Activated naive CD4-positive, alpha-beta T cell treated with anti-CD3 and anti-CD28 coated beads, Interleukin-2, amount 50 U/mL, for 24 hours (primary cell): Measurements from ENCODE around the gene CPM.

Experiments used
- H3K27ac Mint-ChIP-seq: one replicate; pipeline ENCODE4 v1.8.0; 2021; ENCODE audit warnings: mild to moderate bottlenecking, mixed read lengths
- H3K27me3 Mint-ChIP-seq: one replicate; pipeline ENCODE4 v1.8.0; 2021; ENCODE audit warnings: mixed read lengths
- H3K36me3 Mint-ChIP-seq: one replicate; pipeline ENCODE4 v1.8.0; 2021; ENCODE audit warnings: mixed read lengths
- H3K4me1 Mint-ChIP-seq: one replicate; pipeline ENCODE4 v1.8.0; 2021; ENCODE audit warnings: mixed read lengths
- H3K4me3 Mint-ChIP-seq: one replicate; pipeline ENCODE4 v1.8.0; 2021; ENCODE audit warnings: mild to moderate bottlenecking, mixed read lengths
- H3K9me3 Mint-ChIP-seq: one replicate; pipeline ENCODE4 v1.8.0; 2021; ENCODE audit warnings: mixed read lengths

Gene CPM

DNA sequence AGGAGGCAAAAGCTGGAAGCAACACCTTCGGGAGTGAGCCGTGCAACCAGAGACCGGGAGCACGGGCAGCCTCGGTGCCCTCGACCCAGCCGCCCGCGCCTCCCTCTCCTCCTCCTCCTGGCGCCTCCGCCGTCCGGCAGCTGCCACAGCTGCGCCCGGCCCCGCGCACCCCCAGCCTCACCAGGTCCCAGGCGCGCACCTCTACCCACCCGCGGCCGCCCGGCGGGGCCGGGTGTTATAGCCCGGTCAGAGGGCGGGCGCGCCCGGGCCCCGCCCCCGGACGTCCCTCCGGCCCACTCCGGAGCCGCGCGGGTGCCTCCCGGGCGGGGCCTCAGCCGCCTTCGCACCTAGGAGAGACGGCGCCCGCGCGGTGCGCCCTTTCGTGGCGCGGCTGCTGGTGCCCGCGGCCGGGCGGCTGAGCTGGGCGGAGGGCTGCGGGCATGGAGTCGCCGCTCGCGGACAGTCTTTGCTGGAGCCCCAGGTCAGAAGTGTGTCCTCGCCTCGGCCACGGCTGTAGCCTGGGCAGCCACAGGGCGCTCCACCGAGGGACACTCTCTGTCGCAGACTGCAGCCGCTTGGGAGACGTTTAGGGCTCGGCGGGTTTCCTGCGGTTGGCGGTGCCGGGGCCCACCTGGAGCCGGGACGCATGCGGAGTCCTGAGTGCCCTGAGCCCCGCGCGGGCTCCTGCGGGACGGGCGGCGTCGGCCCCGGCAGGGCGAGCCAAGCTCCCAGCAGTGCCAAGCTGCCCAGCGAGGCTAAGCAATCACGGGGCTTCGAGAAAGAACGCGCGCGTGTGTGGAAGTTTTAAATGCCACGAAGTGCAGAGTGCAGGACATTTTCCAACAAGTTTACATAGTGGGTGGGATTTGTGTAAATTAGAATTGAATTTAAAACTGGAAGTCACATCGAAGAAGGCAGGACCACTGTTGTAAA lies at the start of gene CPM:
Gene CPM (minus strand): TSS at position 211 of the 933 bp plus-strand sequence. CDS start 334 bp downstream, outside the sequence.
- peaks cover 9% of the 10 kb centered on the region for H3K4me1 Mint-ChIP-seq
- H3K27ac Mint-ChIP-seq, result peak within 1 kb of the TSS; percentile 43
- no peaks in the 10 kb centered on the region for H3K9me3 Mint-ChIP-seq
- peaks cover 8% of the 10 kb centered on the region for H3K36me3 Mint-ChIP-seq
- peak within 1 kb of the TSS; percentile 92 for H3K4me3 Mint-ChIP-seq
- H3K27me3 Mint-ChIP-seq, result peaks cover 2% of the 10 kb centered on the region

DNA sequence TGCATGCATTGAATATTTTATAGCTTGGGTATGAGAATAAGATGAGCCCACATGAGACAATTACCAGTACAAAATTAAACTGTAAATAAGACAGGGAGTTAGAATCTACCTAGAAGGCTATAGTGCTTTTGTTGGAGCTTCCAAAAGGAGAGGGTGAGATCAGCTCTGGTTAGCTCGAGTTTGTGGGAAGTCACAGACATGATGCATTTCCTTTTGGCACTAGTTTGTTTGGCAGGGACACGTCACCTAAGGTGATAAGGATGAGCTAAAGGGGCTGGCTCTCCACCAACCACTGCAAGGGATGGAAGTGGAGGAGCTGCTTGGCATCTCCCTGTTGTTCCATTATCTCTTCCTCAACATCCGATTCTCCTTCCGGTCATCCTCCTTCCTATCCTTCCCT lies 48.5 kb upstream of the CPM start:
- H3K4me1 Mint-ChIP-seq, result no peaks in the 10 kb centered on the region
- peaks cover 3% of the 10 kb centered on the region for H3K36me3 Mint-ChIP-seq
- H3K27ac Mint-ChIP-seq, result no peak overlapping the region
- no peak overlapping the region for H3K4me3 Mint-ChIP-seq
- H3K9me3 Mint-ChIP-seq, result peaks cover 15% of the 10 kb centered on the region
- peaks cover 1% of the 10 kb centered on the region for H3K27me3 Mint-ChIP-seq

DNA sequence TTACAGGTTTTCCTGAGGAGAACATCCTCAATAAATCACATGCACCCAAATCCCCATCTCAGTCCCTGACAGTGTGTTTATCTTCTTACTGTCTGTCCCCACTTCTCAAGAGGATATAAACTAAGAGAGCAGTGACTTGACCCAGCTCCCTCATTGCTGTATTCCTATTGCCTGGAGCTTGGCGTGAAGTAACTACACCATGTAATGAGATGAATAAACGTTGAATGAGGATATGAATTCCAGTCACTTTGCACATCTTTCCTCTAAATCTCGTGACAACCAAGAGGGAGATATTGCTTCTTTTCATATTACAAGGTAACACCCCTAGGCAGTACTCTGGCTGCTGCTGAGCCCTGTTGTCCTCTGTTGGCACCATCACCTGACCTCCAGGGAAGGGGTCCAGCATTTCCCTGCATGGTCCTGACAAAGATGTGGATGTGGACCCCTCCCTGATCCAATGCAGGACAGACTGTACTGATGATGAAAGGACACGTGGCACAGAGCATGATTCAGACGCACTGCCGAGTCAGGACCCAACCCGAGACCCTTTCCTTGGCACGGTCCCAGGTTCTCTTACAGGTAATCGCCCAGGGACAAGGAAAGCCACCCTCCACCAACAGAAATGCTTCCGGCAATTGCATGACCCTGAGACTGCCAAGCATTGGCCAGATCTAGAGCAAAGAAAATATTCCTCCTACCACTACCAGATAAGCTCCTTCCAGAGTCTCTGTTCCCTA lies 47.7 kb upstream of the CPM start:
- H3K4me1 Mint-ChIP-seq, result no peaks in the 10 kb centered on the region
- H3K9me3 Mint-ChIP-seq, result peaks cover 15% of the 10 kb centered on the region
- peaks cover 1% of the 10 kb centered on the region for H3K27me3 Mint-ChIP-seq
- peaks cover 3% of the 10 kb centered on the region for H3K36me3 Mint-ChIP-seq
- no peak overlapping the region for H3K4me3 Mint-ChIP-seq
- no peak overlapping the region for H3K27ac Mint-ChIP-seq

DNA sequence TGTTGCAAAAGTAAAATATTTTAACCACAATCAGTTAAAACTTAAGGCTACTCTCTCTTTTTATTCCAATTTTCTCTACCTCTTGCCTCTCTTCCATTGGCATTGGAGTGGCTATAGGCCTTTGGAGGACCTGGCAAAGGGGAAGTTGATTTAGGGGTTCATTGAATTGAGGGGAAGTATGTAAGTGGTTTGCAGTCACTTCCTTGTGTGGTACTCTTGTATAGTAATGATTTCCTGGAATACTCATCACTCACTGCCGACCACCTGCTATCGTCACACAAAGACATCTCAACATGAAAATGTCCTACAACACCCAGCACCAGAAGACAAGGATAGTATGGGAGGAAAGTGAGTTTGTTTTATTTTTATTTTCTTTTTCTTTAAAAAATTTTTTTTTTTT lies 45.7 kb upstream of the CPM start:
- peaks cover 1% of the 10 kb centered on the region for H3K27me3 Mint-ChIP-seq
- H3K4me1 Mint-ChIP-seq, result no peaks in the 10 kb centered on the region

DNA sequence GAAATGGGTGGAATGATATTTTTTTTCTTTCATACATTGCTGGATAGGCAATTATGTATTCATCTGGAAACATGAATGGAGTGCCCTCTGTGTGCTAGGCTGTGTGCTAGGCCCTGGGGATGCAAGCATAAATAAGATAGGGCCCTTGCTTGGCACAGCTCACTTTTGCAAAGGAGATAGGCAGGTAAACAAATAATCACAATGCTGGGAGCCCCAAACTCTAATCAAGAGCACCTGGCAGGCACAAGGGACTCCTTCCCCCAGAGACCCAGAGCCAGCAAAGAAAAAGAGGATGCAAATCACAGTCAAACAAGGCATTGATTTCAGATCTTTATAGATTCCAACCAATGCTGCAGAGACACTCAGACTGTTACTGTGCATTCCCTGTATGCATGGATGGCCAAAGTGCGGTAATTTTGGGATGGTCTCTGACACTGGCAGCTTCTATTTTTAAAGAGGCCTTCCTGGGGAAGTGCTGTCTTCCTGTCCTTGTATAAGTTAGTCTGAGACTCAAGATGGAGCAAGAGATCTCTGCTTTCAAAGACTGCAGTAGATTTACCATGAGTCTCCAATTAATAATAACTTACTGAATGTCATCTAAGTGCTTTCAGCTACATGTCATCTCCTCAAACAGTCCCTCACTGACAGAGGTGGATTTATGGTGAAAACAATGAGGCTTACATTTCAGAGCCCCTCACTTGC lies 45.1 kb upstream of the CPM start:
- Mint-ChIP-seq H3K4me3 (no peak overlapping the region), H3K27me3 (peaks cover 1% of the 10 kb centered on the region), H3K9me3 (peaks cover 3% of the 10 kb centered on the region), H3K36me3 (peaks cover 3% of the 10 kb centered on the region), H3K27ac (no peak overlapping the region), H3K4me1 (no peaks in the 10 kb centered on the region)

More for the DNA sequence above, 45.7 kb upstream of the CPM start:
- no peak overlapping the region for H3K27ac Mint-ChIP-seq
- H3K36me3 Mint-ChIP-seq, result peaks cover 3% of the 10 kb centered on the region
- peaks cover 6% of the 10 kb centered on the region for H3K9me3 Mint-ChIP-seq
- H3K4me3 Mint-ChIP-seq, result no peak overlapping the region

DNA sequence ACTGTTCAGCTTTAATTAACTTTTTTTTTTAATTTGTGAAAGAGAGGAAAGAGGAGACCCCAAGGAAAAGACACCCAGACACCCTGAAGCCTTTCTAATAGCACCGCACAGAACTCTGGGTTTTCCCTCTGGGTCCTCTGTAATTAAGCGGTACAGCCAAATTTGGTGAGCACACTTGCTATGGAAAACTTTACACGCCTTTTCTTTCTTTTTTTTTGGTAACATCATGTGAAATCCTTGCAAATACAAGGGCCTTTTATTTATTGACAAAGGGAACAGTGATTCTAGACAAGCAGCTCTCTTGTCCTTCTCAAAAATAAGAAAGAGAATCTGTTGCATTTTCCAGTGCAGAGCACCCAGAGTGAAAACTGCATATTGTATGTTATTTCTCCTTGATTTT lies 44.4 kb upstream of the CPM start:
- Mint-ChIP-seq H3K27me3 (no peaks in the 10 kb centered on the region), H3K36me3 (no peaks in the 10 kb centered on the region), H3K27ac (no peak overlapping the region), H3K9me3 (no peaks in the 10 kb centered on the region), H3K4me1 (no peaks in the 10 kb centered on the region), H3K4me3 (no peak overlapping the region)

DNA sequence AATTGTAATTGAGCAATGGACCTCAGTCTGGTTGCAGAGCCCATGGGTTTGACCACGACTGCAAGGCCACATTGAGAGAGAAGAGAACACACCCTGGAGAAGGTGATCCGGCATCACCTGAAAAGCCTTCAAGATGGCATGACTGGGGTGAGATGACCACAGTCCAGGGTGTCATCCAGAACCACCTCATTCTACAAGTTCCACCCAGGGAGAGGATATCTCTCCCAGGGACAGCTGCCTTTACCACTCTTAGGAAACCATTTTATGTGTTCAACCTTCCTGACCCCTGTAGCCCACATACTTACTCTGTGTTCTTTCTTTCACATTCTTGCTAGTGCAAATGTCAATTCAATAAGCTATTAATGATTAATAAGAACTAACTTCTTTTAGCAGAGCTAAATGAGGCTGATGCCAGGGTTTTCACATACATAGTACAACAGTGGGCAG lies 43.4 kb upstream of the CPM start:
- no peaks in the 10 kb centered on the region for H3K9me3 Mint-ChIP-seq
- no peaks in the 10 kb centered on the region for H3K27me3 Mint-ChIP-seq
- H3K36me3 Mint-ChIP-seq, result no peaks in the 10 kb centered on the region
- no peak overlapping the region for H3K27ac Mint-ChIP-seq
- no peaks in the 10 kb centered on the region for H3K4me1 Mint-ChIP-seq
- no peak overlapping the region for H3K4me3 Mint-ChIP-seq

DNA sequence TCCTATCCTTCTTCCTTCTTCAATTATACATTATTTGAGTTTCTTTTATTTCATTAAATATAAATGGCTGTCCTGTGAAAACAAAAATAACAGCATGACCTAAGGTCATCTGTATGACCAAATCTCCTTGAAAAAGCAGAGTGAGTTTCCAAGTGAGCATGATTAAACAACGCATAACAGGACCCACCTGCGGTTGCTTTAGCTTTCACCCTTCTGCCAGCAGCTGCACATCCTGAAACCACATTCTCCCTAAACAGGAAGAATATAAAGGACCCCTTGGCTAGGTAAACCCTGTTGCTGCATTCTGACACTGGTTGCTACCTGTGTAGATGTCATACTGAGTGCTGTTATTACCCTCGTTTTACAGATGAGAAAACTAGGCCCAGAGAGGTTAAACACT lies 42.8 kb upstream of the CPM start:
- no peak overlapping the region for H3K4me3 Mint-ChIP-seq
- H3K9me3 Mint-ChIP-seq, result no peaks in the 10 kb centered on the region
- no peaks in the 10 kb centered on the region for H3K4me1 Mint-ChIP-seq
- no peaks in the 10 kb centered on the region for H3K36me3 Mint-ChIP-seq
- no peak overlapping the region for H3K27ac Mint-ChIP-seq
- no peaks in the 10 kb centered on the region for H3K27me3 Mint-ChIP-seq

DNA sequence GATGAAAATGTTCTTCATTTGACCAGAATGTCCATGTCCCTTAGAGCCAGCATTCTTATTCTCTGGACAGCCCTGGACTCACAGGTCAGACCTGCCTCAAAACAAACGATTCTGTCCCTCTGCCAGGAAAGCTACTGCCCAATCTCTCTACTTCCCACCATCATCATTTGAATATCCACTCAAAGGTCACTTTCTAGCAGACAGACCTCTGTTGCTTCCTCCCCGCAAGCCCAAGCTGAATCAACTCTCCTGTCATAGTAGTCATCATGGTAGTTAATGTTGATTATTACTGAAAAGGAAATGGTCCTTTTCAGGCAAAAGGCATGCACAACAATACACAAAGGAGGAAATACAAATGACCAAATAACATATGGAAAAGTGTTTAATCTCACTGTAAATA lies 39.6 kb upstream of the CPM start:
- no peak overlapping the region for H3K27ac Mint-ChIP-seq
- no peaks in the 10 kb centered on the region for H3K36me3 Mint-ChIP-seq
- H3K4me1 Mint-ChIP-seq, result no peaks in the 10 kb centered on the region
- H3K4me3 Mint-ChIP-seq, result no peak overlapping the region
- H3K27me3 Mint-ChIP-seq, result no peaks in the 10 kb centered on the region
- H3K9me3 Mint-ChIP-seq, result no peaks in the 10 kb centered on the region

DNA sequence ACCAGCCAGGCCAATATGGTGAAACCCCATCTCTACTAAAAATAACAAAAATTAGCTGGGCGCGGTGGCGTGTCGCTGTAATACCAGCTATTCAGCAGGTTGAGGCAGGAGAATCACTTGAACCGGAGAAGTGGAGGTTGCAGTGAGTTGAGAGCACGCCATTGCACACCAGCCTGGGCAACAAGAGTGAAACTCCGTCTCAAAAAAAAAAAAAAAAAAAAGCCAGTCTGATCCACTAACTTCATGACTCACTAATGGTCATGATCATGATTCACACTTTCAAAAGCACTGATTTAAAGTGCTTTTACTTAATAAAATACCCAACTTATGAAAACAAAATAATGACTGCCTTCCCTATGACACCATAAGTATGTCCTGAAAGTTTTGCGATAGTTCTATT lies 38.4 kb upstream of the CPM start:
- Mint-ChIP-seq H3K9me3 (no peaks in the 10 kb centered on the region), H3K27ac (no peak overlapping the region), H3K27me3 (no peaks in the 10 kb centered on the region), H3K4me3 (no peak overlapping the region), H3K4me1 (no peaks in the 10 kb centered on the region), H3K36me3 (no peaks in the 10 kb centered on the region)

DNA sequence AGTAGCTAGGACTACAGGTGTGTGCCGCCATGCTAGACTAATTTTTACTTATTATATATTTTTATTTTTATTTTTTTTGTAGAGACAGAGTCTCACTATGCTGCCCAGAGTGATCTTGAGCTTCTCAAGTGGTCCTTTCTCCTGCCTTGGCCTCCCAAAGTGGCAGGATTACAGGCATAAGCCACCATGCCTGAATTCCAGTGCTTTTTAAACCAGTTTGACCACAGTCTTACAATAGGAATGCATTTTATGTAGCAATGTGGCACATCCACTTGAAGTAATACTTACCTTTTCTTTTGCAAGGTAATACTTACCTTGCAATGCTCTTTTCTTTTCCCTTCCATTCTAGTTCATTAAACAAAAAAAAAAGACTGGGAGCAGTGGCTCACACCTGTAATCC lies 38.0 kb upstream of the CPM start:
- H3K4me1 Mint-ChIP-seq, result no peaks in the 10 kb centered on the region
- H3K27ac Mint-ChIP-seq, result no peak overlapping the region
- no peaks in the 10 kb centered on the region for H3K36me3 Mint-ChIP-seq
- H3K9me3 Mint-ChIP-seq, result no peaks in the 10 kb centered on the region
- no peak overlapping the region for H3K4me3 Mint-ChIP-seq
- no peaks in the 10 kb centered on the region for H3K27me3 Mint-ChIP-seq

DNA sequence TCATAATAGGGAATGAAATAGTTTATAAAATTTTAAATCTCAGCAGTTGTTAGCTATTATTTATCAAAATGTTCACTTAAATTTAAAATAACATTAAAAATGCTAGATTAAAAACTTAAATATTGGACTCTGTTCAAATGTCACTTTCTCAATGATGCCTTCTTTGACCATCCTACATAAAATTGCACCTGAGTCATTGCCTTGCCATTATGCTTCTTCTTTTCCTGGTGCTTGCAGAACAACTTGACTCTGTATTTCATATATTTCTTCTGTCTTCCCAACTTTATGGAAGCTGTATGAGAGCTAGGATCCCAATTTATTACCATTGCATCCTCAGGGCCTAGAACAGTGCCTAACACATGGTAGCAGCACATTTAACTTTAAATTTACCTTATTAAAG lies 37.3 kb upstream of the CPM start:
- no peaks in the 10 kb centered on the region for H3K27me3 Mint-ChIP-seq
- H3K4me1 Mint-ChIP-seq, result peaks cover 3% of the 10 kb centered on the region

DNA sequence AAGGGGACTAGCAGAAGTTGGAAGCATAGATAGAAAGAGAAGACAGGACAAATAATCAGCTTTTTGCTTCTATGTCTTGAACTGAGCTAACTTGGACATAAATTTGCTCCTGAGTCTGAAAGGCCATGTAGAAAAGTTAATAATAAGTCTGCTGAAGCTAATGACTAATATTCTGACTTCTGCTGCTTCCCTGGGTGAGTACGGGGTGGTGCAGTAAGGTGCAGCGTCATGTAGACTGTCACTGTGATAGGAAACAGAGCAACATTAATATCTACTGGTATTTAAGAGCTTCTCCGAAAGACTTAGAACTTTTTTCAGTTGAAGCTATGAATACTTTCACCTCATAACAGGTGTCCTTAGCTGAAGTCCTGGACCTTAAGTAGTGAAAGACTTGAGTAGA lies 34.1 kb upstream of the CPM start:
- Mint-ChIP-seq H3K4me1 (peaks cover 34% of the 10 kb centered on the region), H3K9me3 (peaks cover 7% of the 10 kb centered on the region), H3K27ac (peak overlapping the region; percentile 60), H3K36me3 (peaks cover 8% of the 10 kb centered on the region), H3K4me3 (no peak overlapping the region), H3K27me3 (no peaks in the 10 kb centered on the region)

More for the DNA sequence above, 37.3 kb upstream of the CPM start:
- Mint-ChIP-seq H3K27ac (no peak overlapping the region), H3K4me3 (no peak overlapping the region), H3K36me3 (no peaks in the 10 kb centered on the region), H3K9me3 (no peaks in the 10 kb centered on the region)

DNA sequence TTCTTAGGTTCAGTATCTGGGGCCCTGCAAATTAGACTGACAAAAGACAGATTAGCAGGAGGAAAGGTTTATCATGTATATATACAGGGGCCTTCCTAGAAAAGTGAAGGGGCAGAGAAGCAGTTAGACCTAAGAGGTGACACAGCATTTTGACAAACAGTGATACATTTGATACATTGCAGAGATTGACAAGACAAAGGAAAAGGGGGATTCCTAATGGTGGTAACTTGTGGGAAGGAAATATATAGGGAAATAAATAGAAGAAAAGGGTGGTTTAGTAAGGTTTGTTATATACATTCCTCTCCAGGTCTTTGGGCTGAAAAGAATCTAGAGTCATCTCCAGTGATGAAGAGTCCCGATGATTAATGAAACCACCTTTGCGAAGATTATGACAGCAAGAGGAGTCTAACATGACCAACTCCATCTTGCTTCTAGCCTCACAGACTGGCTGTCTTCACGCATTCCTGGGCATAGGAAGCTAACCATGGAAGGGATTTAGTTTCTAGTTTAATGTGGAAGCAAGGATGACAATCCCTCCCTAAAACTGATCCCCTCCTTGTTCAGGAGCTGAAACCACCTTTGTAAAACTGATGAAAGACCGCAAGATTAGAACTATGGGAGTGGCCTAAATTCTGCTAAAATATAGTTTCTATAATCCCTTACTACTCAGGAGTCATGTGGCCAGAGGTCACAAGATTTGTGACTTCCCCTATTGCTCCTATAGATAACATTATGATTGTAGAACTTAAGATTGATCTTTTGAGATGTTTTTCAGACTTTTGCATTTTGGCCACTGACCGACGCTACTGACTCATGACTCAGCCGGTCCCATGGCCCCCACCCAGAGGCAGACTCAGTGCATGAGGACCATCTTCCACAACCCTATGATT lies 31.1 kb upstream of the CPM start:
- peaks cover 52% of the 10 kb centered on the region for H3K4me1 Mint-ChIP-seq
- no peaks in the 10 kb centered on the region for H3K27me3 Mint-ChIP-seq
- H3K4me3 Mint-ChIP-seq, result no peak overlapping the region
- H3K27ac Mint-ChIP-seq, result peak overlapping the region; percentile 83
- H3K9me3 Mint-ChIP-seq, result peaks cover 7% of the 10 kb centered on the region
- H3K36me3 Mint-ChIP-seq, result peaks cover 8% of the 10 kb centered on the region
